Osteocyte (in vitro differentiated cells): ENCODE measurements around the gene MBD3. TPM values are rescaled to one million over a fixed set of nuclear protein-coding genes. Genes with fewer than 3 reads are reported as not detected.
"Not testable (repeated sequence)": the region's sequence is repeated elsewhere in the genome, so short reads cannot be mapped to it uniquely, and the experiment has no call there.

Experiments
- DNase-seq: peaks from one replicate; pipeline ENCODE4 v3.0.0; 2021; ENCODE audit warnings: mixed read lengths; ENCODE audit not compliant: unreplicated experiment; ENCODE audit errors: extremely low spot score
- H3K27ac Mint-ChIP-seq: one replicate; pipeline ENCODE4 v1.8.0; 2021; ENCODE audit warnings: mild to moderate bottlenecking, mixed read lengths; ENCODE audit not compliant: unreplicated experiment
- H3K27me3 Mint-ChIP-seq: one replicate; pipeline ENCODE4 v1.8.0; 2021; ENCODE audit warnings: mixed read lengths; ENCODE audit not compliant: unreplicated experiment
- H3K36me3 Mint-ChIP-seq: one replicate; pipeline ENCODE4 v1.8.0; 2021; ENCODE audit warnings: mixed read lengths; ENCODE audit not compliant: unreplicated experiment
- H3K4me1 Mint-ChIP-seq: one replicate; pipeline ENCODE4 v1.8.0; 2021; ENCODE audit warnings: mixed read lengths; ENCODE audit not compliant: unreplicated experiment
- H3K4me3 Mint-ChIP-seq: one replicate; pipeline ENCODE4 v1.8.0; 2021; ENCODE audit warnings: mild to moderate bottlenecking, moderate library complexity, mixed read lengths; ENCODE audit not compliant: unreplicated experiment
- H3K9me3 Mint-ChIP-seq: one replicate; pipeline ENCODE4 v1.8.0; 2021; ENCODE audit warnings: mixed read lengths; ENCODE audit not compliant: unreplicated experiment
- long read RNA-seq: library from polyadenylated mRNA; unstranded; transcript quantifications from one replicate; pipeline ENCODE4 v2.0.0, GENCODE V29; 2021
- total RNA-seq: library from RNA; stranded (reverse); gene quantifications from 2 replicates; pipeline ENCODE4 v1.2.1, GENCODE V29; 2021
- TF ChIP-seq, protein P1 (sequence below): fragments of 200-600 bp; sonication (generic); IDR thresholded peaks from 2 replicates; pipeline ENCODE4 v1.5.0; 2021; ENCODE audit warnings: antibody characterized with exemption, mild to moderate bottlenecking, moderate library complexity

The MBD3 gene
- 96.3 and 101 TPM in 2 replicates for total RNA-seq
- long read RNA-seq, full-length matches to known transcripts: 1 of 7 reads
- long read RNA-seq, partial matches to known transcripts: 4 of 7 reads
- long read RNA-seq, other reads (novel, unspliced or antisense): 2 of 7 reads

GRCh38 chr19:1592755-1593500, at the start of gene MBD3:
Gene MBD3, minus strand, starts transcription at chr19:1592865. Its CDS starts 234 bp downstream, at chr19:1592631.
- Mint-ChIP-seq H3K36me3 (peaks cover 9% of the 10 kb centered on the region), H3K9me3 (no peaks in the 10 kb centered on the region), H3K27ac (peak within 1 kb of the TSS; percentile 93), H3K4me1 (peaks cover 23% of the 10 kb centered on the region), H3K27me3 (no peaks in the 10 kb centered on the region), H3K4me3 (peak within 1 kb of the TSS; percentile 89)
- TF ChIP-seq, protein P1, sequence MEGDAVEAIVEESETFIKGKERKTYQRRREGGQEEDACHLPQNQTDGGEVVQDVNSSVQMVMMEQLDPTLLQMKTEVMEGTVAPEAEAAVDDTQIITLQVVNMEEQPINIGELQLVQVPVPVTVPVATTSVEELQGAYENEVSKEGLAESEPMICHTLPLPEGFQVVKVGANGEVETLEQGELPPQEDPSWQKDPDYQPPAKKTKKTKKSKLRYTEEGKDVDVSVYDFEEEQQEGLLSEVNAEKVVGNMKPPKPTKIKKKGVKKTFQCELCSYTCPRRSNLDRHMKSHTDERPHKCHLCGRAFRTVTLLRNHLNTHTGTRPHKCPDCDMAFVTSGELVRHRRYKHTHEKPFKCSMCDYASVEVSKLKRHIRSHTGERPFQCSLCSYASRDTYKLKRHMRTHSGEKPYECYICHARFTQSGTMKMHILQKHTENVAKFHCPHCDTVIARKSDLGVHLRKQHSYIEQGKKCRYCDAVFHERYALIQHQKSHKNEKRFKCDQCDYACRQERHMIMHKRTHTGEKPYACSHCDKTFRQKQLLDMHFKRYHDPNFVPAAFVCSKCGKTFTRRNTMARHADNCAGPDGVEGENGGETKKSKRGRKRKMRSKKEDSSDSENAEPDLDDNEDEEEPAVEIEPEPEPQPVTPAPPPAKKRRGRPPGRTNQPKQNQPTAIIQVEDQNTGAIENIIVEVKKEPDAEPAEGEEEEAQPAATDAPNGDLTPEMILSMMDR: no peak
- peak; percentile 99 for DNase-seq

DNA sequence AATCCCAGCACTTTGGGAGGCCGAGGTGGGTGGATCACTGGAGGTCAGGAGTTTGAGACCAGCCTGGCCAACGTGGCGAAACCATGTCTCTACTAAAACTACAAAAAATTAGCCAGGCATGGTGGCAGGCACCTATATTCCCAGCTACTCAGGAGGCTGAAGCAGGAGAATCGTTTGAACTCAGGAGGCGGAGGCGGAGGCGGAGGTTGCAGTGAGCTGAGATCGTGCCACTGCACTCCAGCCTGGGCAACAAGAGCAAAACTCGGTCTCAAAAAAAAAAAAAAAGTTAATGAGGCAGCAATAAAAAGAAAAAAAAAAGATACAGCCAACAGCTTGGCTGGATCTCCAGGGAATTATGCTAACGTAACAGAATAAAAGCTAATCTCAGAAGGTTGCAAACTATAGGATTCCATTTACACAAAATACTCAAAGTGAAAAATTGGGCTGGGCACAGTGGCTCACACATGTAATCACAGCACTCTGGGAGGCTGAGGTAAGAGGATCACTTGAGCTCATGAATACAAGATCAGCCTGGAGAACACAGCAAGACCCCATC, 48.3 kb upstream of the MBD3 start:
- not testable (repeated sequence) for H3K27me3 Mint-ChIP-seq, H3K9me3 Mint-ChIP-seq, DNase-seq, H3K4me3 Mint-ChIP-seq, H3K4me1 Mint-ChIP-seq, H3K27ac Mint-ChIP-seq
- peaks cover 28% of the 10 kb centered on the region for H3K36me3 Mint-ChIP-seq

- peaks cover 28% of the 10 kb centered on the region for H3K36me3 Mint-ChIP-seq
- no peak overlapping the region for H3K27ac Mint-ChIP-seq
- no peak overlapping the region for H3K4me3 Mint-ChIP-seq
- H3K27me3 Mint-ChIP-seq: no peaks in the 10 kb centered on the region
- TF ChIP-seq, protein P1: no peak
- no peak for DNase-seq
- no peaks in the 10 kb centered on the region for H3K9me3 Mint-ChIP-seq
- H3K4me1 Mint-ChIP-seq: no peaks in the 10 kb centered on the region
Measured at GRCh38 chr19:1636325-1637236, 43.9 kb upstream of the MBD3 start.

GRCh38 chr19:1634938-1635243, 42.2 kb upstream of the MBD3 start:
- Mint-ChIP-seq H3K4me3 (no peak overlapping the region), H3K27me3 (no peaks in the 10 kb centered on the region), H3K4me1 (no peaks in the 10 kb centered on the region), H3K9me3 (no peaks in the 10 kb centered on the region), H3K27ac (no peak overlapping the region), H3K36me3 (peaks cover 26% of the 10 kb centered on the region)
- no peak for DNase-seq
- TF ChIP-seq, protein P1: no peak

DNA sequence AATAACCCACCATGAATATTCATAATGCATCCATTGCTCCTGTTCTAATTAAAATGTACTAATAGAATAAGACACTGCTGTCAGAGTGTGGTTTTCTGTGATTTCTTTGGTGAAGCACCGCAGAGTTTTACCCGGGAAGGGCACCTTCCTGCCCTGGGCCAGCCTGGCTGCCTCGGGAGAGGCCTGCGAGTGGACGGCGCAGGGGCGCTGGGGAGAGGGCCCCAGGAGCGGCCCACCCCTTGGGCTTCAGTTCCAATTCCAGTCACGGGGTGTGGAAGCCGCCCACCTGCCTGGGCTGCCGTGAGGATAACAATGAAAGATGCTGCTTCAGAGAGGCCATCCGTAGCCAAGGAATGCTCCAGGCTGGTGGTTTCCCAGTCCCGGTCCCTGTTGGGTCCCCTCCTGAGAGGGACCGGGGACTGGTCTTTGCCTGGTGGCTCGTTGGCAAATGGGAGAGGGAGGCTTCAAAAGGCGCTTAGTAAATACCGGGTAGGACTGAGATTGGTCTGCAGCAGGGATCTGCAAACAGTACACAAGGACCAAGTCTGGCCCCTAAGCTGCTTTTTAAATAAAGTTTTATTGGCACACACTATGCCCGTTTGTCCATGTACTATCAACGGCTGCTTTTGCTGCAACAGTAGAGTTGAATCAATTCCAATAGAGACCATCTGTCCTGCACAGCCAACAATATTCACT, 41.7 kb upstream of the MBD3 start:
- Mint-ChIP-seq H3K4me3 (no peak overlapping the region), H3K36me3 (peaks cover 23% of the 10 kb centered on the region), H3K9me3 (no peaks in the 10 kb centered on the region), H3K27ac (no peak overlapping the region), H3K4me1 (no peaks in the 10 kb centered on the region), H3K27me3 (no peaks in the 10 kb centered on the region)
- no peak for DNase-seq
- TF ChIP-seq, protein P1: no peak
